Measurements from ENCODE around the gene ITGA7.

DNA sequence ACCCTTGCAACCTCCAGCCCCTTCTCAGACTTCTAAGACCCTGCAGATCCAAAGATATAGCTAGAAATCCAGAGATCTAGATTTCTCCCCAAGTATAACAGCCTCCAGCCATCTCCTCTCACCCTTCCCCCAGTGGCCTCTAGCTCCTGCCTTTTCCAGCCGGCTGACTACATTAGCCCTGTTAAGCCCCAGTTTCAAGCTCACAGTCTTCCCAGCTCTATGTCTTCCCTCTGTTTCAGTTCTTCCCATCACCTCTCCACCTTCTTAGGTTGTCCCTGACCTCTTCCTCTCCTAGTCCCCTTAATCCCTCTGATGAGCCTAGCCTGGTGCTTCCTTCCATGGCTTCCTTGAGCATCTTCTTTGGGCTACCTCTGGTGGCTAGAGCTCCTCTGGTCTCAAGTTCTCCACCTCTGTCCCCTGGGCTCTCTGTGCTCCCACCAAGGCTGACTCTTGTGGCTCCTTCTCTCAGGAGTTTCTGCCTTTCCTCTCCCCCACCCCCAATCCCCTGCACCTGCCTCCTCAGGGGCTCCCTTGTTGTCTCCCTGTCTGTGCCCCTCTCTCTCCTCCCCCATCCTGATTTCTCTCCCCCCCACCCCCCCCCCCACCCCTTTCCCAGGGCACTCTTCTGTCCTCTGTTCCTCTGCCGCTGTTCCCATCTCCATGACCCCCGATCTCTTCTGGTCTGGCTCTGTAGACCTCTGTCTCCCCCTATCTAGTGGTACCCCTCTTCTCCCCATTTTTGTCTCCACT is 34.4 kb upstream of the ITGA7 start:
- TF ChIP-seq, protein P1, sequence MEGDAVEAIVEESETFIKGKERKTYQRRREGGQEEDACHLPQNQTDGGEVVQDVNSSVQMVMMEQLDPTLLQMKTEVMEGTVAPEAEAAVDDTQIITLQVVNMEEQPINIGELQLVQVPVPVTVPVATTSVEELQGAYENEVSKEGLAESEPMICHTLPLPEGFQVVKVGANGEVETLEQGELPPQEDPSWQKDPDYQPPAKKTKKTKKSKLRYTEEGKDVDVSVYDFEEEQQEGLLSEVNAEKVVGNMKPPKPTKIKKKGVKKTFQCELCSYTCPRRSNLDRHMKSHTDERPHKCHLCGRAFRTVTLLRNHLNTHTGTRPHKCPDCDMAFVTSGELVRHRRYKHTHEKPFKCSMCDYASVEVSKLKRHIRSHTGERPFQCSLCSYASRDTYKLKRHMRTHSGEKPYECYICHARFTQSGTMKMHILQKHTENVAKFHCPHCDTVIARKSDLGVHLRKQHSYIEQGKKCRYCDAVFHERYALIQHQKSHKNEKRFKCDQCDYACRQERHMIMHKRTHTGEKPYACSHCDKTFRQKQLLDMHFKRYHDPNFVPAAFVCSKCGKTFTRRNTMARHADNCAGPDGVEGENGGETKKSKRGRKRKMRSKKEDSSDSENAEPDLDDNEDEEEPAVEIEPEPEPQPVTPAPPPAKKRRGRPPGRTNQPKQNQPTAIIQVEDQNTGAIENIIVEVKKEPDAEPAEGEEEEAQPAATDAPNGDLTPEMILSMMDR (IDR thresholded peaks at IDR 0.05) = no peak
- no peak for TF ChIP-seq POLR2AphosphoS5 (IDR thresholded peaks at IDR 0.05)
